Body of pancreas (tissue), 4 donors: Measurements from ENCODE around the gene DENND2D. TPM values are rescaled to one million over a fixed set of nuclear protein-coding genes. Genes with fewer than 3 reads are reported as not detected.

Source experiments
- ATAC-seq: fragments of 150-250 bp; one replicate; pipeline ENCODE4 v1.9.1; 2016
- DNase-seq, 4 donors: peaks; one replicate each; pipeline ENCODE4 v3.0.0-alpha.2; 2019
- H3K27ac ChIP-seq, 4 donors: fragments of 200-600 bp; sonication (generic); 1 replicate in 3 of 4; 2 replicates in 1 of 4; pipeline versions ENCODE4 v1.5.1 to v1.6.1; 2016 to 2019; ENCODE audit warnings: mild to moderate bottlenecking in 1 of 4, mixed read lengths in 1 of 4, moderate library complexity in 1 of 4
- H3K27me3 ChIP-seq, 2 donors: fragments of 200-600 bp; sonication (generic); one replicate each; pipeline ENCODE4 v1.6.0; 2016; ENCODE audit warnings: mild to moderate bottlenecking in 1 of 2
- H3K36me3 ChIP-seq, 2 donors: fragments of 200-600 bp; sonication (generic); replicated peaks in 1 of 2; 2 replicates each; pipeline ENCODE4 v1.5.1; 2016; ENCODE audit warnings: low read depth in 2 of 2; ENCODE audit not compliant: insufficient read depth in 1 of 2
- H3K4me1 ChIP-seq: fragments of 200-600 bp; sonication (generic); one replicate; pipeline ENCODE4 v1.6.0; 2016
- H3K4me3 ChIP-seq, 2 donors: fragments of 200-600 bp; sonication (generic); 1 replicate in 1 of 2; 2 replicates in 1 of 2; pipeline ENCODE4 v1.5.1; 2016 to 2019
- H3K9me3 ChIP-seq, 3 donors: fragments of 200-600 bp; sonication (generic); 1 replicate in 2 of 3; 2 replicates in 1 of 3; pipeline ENCODE4 v1.5.1; 2016
- CTCF ChIP-seq, 7 experiments: fragments of 450-650 bp in 4 of 7; fragments of 200-600 bp in 3 of 7; sonication (generic) in 3 of 7; IDR thresholded peaks; one replicate each; pipeline ENCODE4 v1.5.1; 2016 to 2019; ENCODE audit warnings: antibody characterized with exemption in 7 of 7
- POLR2A ChIP-seq, 3 donors: fragments of 450-650 bp; IDR thresholded peaks; one replicate each; pipeline ENCODE4 v1.6.1; 2016; ENCODE audit warnings: antibody characterized with exemption in 3 of 3, mild to moderate bottlenecking in 2 of 3
- WGBS, 2 donors: methylation state at CpG; one replicate each; pipeline ENCODE4 v1.1.5; 2017; 5-methylcytosine and 5-hydroxymethylcytosine counted together
- intact Hi-C: fragments of 100-400 bp; cut with DNase I; formaldehyde crosslinking; loops from one replicate; pipeline ENCODE4 v1.15.1; 2023
- total RNA-seq, 2 donors: library from RNA; depleted of rRNA; stranded (reverse); fragments of >200 nt; gene quantifications; one replicate each; pipeline ENCODE4 v1.1.0, GENCODE V29; 2016

DENND2D gene
- total RNA-seq, 2 donors from 2014 or later = 16.1 to 35.3 TPM

- no peaks in the 10 kb centered on the region for H3K36me3 ChIP-seq
- H3K9me3 ChIP-seq = no peaks in the 10 kb centered on the region
- H3K4me3 ChIP-seq = no peak overlapping the region
- intact Hi-C loops = no loop called here
- no peak overlapping the region for H3K27ac ChIP-seq
- TF ChIP-seq POLR2A (IDR thresholded peaks at IDR 0.05) (no peak), CTCF (IDR thresholded peaks at IDR 0.05) (no peak)
- no peak for ATAC-seq
- DNase-seq = no peak
- H3K27me3 ChIP-seq = no peaks in the 10 kb centered on the region
- WGBS, 2 donors = 93 to 96% methylated on average over 2 of the region's 2 CpGs
- peaks cover 7% of the 10 kb centered on the region for H3K4me1 ChIP-seq
Observed at GRCh38 chr1:111162488-111162880, 38.0 kb downstream of the DENND2D start.

- TF ChIP-seq CTCF (IDR thresholded peaks at IDR 0.05) (no peak), POLR2A (IDR thresholded peaks at IDR 0.05) (no peak)
- Histone ChIP-seq H3K4me1 (peaks cover 7% of the 10 kb centered on the region), H3K9me3 (no peaks in the 10 kb centered on the region), H3K27me3 (no peaks in the 10 kb centered on the region), H3K27ac (no peak overlapping the region), H3K4me3 (no peak overlapping the region), H3K36me3 (no peaks in the 10 kb centered on the region)
- intact Hi-C loops = no loop called here
- WGBS, 2 donors = 15% methylated on average over 1 of the region's 1 CpG
- DNase-seq (no peak), ATAC-seq (no peak)
Observed at GRCh38 chr1:111161843-111162487, 38.5 kb downstream of the DENND2D start.

- H3K27me3 ChIP-seq = no peaks in the 10 kb centered on the region
- DNase-seq (no peak), ATAC-seq (no peak)
- no peak overlapping the region for H3K4me3 ChIP-seq
- no peak for TF ChIP-seq CTCF (IDR thresholded peaks at IDR 0.05)
- no peak for TF ChIP-seq POLR2A (IDR thresholded peaks at IDR 0.05)
- H3K4me1 ChIP-seq = peaks cover 7% of the 10 kb centered on the region
- H3K9me3 ChIP-seq = no peaks in the 10 kb centered on the region
- 95 to 100% methylated on average over 2 of the region's 2 CpGs for whole genome bisulfite sequencing, 2 donors
- no peak overlapping the region for H3K27ac ChIP-seq
- intact Hi-C loops = no loop called here
- peaks cover 0 to 2% of the 10 kb centered on the region in 2 donors for H3K36me3 ChIP-seq
Observed at GRCh38 chr1:111157431-111157830, 43.0 kb downstream of the DENND2D start.

- DNase-seq (no peak), ATAC-seq (no peak)
- Histone ChIP-seq H3K4me1 (no peaks in the 10 kb centered on the region), H3K4me3 (no peak overlapping the region), H3K36me3 (peaks cover 0 to 6% of the 10 kb centered on the region in 2 donors), H3K27me3 (no peaks in the 10 kb centered on the region), H3K9me3 (no peaks in the 10 kb centered on the region), H3K27ac (no peak overlapping the region)
- TF ChIP-seq POLR2A (IDR thresholded peaks at IDR 0.05) (no peak), CTCF (IDR thresholded peaks at IDR 0.05) (no peak)
- intact Hi-C loops = no loop called here
- WGBS, 2 donors = 91 to 95% methylated on average over 5 of the region's 5 CpGs
Observed at GRCh38 chr1:111154021-111154999, 46.1 kb downstream of the DENND2D start.
